OCI-LY7 (cell line): ENCODE data around the gene GPX3. TPM values are rescaled to one million over a fixed set of nuclear protein-coding genes. Genes with fewer than 3 reads are reported as not detected.

ENCODE experiments used
- BruUV-seq: library from RNA; stranded (reverse); fragments of 400-500 nt; replicated peaks from 2 replicates; lab custom pipeline; 2021; lab: Mats Ljungman, UMichigan
- CTCF ChIA-PET: fragments of 300-600 bp; sonication (Branson Sonifier 250); formaldehyde crosslinking; loops from one replicate; lab custom pipeline; 2022; ENCODE audit warnings: antibody characterized with exemption; ENCODE audit not compliant: unreplicated experiment; lab: Charles Lee
- POLR2A ChIA-PET: fragments of 300-600 bp; sonication (Branson Sonifier 250); formaldehyde crosslinking; loops from one replicate; lab custom pipeline; 2022; ENCODE audit warnings: antibody characterized with exemption; lab: Charles Lee
- DNase-seq: peaks from one replicate; pipeline ENCODE4 v3.0.0-alpha.2; 2015; ENCODE audit warnings: low spot score
- H2AFZ ChIP-seq: fragments of 200-600 bp; sonication (generic), shearing (Covaris generic); 2 replicates; pipeline ENCODE4 v1.6.1; 2014; ENCODE audit warnings: mild to moderate bottlenecking, antibody characterized with exemption, low read length, moderate library complexity
- H3K27ac ChIP-seq: fragments of 200-600 bp; sonication (generic); 2 replicates; pipeline ENCODE4 v1.5.1; 2014; ENCODE audit warnings: mixed run types, low read depth, mild to moderate bottlenecking, moderate library complexity, low read length, inconsistent platforms; ENCODE audit not compliant: poor library complexity, severe bottlenecking
- H3K36me3 ChIP-seq: fragments of 200-600 bp; sonication (generic); 2 replicates; pipeline ENCODE4 v1.6.1; 2014; ENCODE audit warnings: mild to moderate bottlenecking, antibody characterized with exemption, low read length, moderate library complexity, mixed read lengths; ENCODE audit not compliant: insufficient read depth
- H3K4me1 ChIP-seq: fragments of 200-600 bp; sonication (generic); 2 replicates; pipeline ENCODE4 v1.5.1; 2014; ENCODE audit warnings: mild to moderate bottlenecking, low read length; ENCODE audit not compliant: insufficient read depth, poor library complexity, severe bottlenecking
- H3K4me2 ChIP-seq: fragments of 200-600 bp; sonication (generic); 2 replicates; pipeline ENCODE4 v1.6.1; 2014; ENCODE audit warnings: mild to moderate bottlenecking, low read length
- H3K4me3 ChIP-seq: fragments of 200-600 bp; sonication (generic); 2 replicates; pipeline ENCODE4 v1.5.1; 2014; ENCODE audit warnings: mild to moderate bottlenecking, low read depth, low read length; ENCODE audit not compliant: poor library complexity, severe bottlenecking
- H3K79me2 ChIP-seq: fragments of 200-600 bp; sonication (generic); 2 replicates; pipeline ENCODE4 v1.6.1; 2016; ENCODE audit warnings: low read depth, mild to moderate bottlenecking, low read length, moderate library complexity, mixed read lengths; ENCODE audit not compliant: insufficient read depth
- H3K9me2 ChIP-seq: fragments of 200-600 bp; sonication (generic); 2 replicates; pipeline ENCODE4 v1.6.1; 2016; ENCODE audit warnings: mild to moderate bottlenecking, low read length, mixed read lengths; ENCODE audit not compliant: insufficient read depth
- H3K9me3 ChIP-seq: fragments of 200-600 bp; sonication (generic); 2 replicates; pipeline ENCODE4 v1.6.1; 2014; ENCODE audit warnings: mild to moderate bottlenecking, mixed run types, low read length, mixed read lengths
- H4K20me1 ChIP-seq: fragments of 200-600 bp; sonication (generic); 2 replicates; pipeline ENCODE4 v1.6.1; 2014; ENCODE audit warnings: mild to moderate bottlenecking, antibody characterized with exemption, low read length, moderate library complexity, mixed read lengths; ENCODE audit not compliant: insufficient read depth
- EZH2phosphoT487 ChIP-seq: fragments of 200-600 bp; sonication (generic); IDR thresholded peaks from 2 replicates; pipeline ENCODE4 v1.6.1; 2018; ENCODE audit warnings: low read depth, borderline replicate concordance, mild to moderate bottlenecking, mixed run types, antibody characterized with exemption, low read length, moderate library complexity, mixed read lengths
- intact Hi-C: fragments of 100-400 bp; cut with micrococcal nuclease; formaldehyde crosslinking; loops from one replicate; pipeline ENCODE4 v1.10.0; 2022; ENCODE audit not compliant: unreplicated experiment
- total RNA-seq, 2 experiments: library from RNA; depleted of rRNA in 1 of 2; stranded (reverse); fragments of >200 nt in 1 of 2; shearing (Covaris generic) in 1 of 2; gene quantifications; 2 replicates each; pipeline ENCODE4 v1.2.3, GENCODE V29; 2014 to 2022
- TF ChIP-seq, protein P1 (sequence below): fragments of 200-600 bp; sonication (generic); conservative IDR thresholded peaks from 2 replicates; pipeline ENCODE4 v1.5.1; 2014; ENCODE audit warnings: mild to moderate bottlenecking, antibody characterized with exemption, low read length, moderate library complexity, mixed read lengths

GPX3 gene
- total RNA-seq, 2 experiments from 2014 or later = not detected

DNA sequence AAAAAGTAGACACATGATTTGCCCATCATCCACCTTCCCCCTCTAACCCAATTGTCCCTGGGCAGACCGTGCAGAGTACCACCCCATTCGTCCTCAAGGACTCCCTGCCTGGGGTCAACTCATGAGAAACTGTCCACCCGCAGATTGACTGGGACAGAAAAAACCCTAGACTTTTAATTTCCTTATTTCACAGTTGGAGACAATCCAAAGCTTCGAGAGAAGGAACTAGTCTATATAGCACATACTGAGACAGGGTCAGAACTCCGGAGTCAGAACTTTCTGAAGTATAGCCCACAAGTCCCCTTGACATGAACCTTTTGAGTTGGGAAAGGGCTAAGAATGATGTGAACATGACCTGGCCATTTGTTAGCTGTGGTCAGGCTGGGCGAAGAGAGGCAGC lies 7.5 kb upstream of the GPX3 start:
- no peaks in the 10 kb centered on the region for H3K79me2 ChIP-seq
- H3K27ac ChIP-seq = no peak overlapping the region
- intact Hi-C loops = no loop called here
- H3K9me3 ChIP-seq = no peaks in the 10 kb centered on the region
- ChIA-PET CTCF (no interaction called here), POLR2A (no interaction called here)
- H3K4me1 ChIP-seq = no peaks in the 10 kb centered on the region
- H3K36me3 ChIP-seq = no peaks in the 10 kb centered on the region
- H3K4me2 ChIP-seq = no peak overlapping the region
- no peak overlapping the region for H2AFZ ChIP-seq
- no peaks in the 10 kb centered on the region for H3K9me2 ChIP-seq
- DNase-seq = no peak
- H4K20me1 ChIP-seq = no peaks in the 10 kb centered on the region
- BruUV-seq = no TSS peak
- no peak overlapping the region for H3K4me3 ChIP-seq
- TF ChIP-seq, protein P1, sequence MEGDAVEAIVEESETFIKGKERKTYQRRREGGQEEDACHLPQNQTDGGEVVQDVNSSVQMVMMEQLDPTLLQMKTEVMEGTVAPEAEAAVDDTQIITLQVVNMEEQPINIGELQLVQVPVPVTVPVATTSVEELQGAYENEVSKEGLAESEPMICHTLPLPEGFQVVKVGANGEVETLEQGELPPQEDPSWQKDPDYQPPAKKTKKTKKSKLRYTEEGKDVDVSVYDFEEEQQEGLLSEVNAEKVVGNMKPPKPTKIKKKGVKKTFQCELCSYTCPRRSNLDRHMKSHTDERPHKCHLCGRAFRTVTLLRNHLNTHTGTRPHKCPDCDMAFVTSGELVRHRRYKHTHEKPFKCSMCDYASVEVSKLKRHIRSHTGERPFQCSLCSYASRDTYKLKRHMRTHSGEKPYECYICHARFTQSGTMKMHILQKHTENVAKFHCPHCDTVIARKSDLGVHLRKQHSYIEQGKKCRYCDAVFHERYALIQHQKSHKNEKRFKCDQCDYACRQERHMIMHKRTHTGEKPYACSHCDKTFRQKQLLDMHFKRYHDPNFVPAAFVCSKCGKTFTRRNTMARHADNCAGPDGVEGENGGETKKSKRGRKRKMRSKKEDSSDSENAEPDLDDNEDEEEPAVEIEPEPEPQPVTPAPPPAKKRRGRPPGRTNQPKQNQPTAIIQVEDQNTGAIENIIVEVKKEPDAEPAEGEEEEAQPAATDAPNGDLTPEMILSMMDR = no peak
- TF ChIP-seq EZH2phosphoT487 = no peak

GRCh38 chr5:151014680-151015343 lies 5.6 kb upstream of the GPX3 start:
- Histone ChIP-seq H3K27ac (no peak overlapping the region), H3K79me2 (no peaks in the 10 kb centered on the region), H3K4me1 (no peaks in the 10 kb centered on the region), H4K20me1 (no peaks in the 10 kb centered on the region), H3K36me3 (no peaks in the 10 kb centered on the region), H3K4me3 (no peak overlapping the region), H2AFZ (no peak overlapping the region), H3K9me3 (no peaks in the 10 kb centered on the region), H3K4me2 (no peak overlapping the region), H3K9me2 (no peaks in the 10 kb centered on the region)
- ChIA-PET POLR2A (interaction anchor here (1.0 to 1.4 kb wide), 2 partner anchors 10 to 264 kb away, joined by 3 to 4 read pairs; no protein-coding TSS in a partner anchor), CTCF (no interaction called here)
- intact Hi-C loops = no loop called here
- no TSS peak for BruUV-seq
- TF ChIP-seq EZH2phosphoT487 = no peak
- TF ChIP-seq, protein P1 = no peak
- no peak for DNase-seq

DNA sequence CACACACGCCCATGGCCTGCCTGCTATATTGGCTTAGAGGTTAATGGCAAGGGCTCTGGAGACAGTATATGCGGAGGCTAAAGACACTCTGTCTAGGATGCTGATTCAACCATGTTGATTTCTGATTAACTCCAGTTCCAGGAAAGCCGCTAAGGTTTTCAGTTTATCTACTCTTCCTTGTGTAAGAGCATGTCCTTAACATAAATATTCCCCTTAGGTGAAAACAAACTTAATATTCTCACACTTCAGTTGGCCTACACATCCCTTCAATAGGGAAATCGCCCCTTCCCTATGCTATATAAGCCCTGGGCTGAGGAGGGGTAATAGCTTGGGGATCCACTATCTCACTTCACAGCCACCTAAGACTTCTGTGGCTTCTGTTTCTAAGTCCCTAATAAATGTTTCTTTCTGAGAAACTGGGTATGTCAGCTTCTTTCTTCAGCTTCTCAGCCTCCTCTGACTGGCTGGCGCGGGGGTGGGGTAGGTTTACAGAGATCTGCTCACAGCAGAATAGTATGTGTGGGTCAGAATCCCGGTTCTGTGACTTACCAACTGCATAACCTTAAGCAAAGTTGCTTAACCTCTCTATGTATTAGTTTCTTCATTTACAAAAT lies 4.3 kb upstream of the GPX3 start:
- no peak for DNase-seq
- no peak overlapping the region for H3K4me2 ChIP-seq
- BruUV-seq = no TSS peak
- no peak overlapping the region for H3K4me3 ChIP-seq
- intact Hi-C loops = no loop called here
- H4K20me1 ChIP-seq = no peaks in the 10 kb centered on the region
- no peaks in the 10 kb centered on the region for H3K9me3 ChIP-seq
- H3K4me1 ChIP-seq = no peaks in the 10 kb centered on the region
- CTCF ChIA-PET = no interaction called here
- no peak overlapping the region for H2AFZ ChIP-seq
- no peaks in the 10 kb centered on the region for H3K36me3 ChIP-seq
- H3K9me2 ChIP-seq = no peaks in the 10 kb centered on the region
- TF ChIP-seq EZH2phosphoT487 = no peak
- TF ChIP-seq, protein P1 = no peak
- no peak overlapping the region for H3K27ac ChIP-seq
- no peaks in the 10 kb centered on the region for H3K79me2 ChIP-seq
- POLR2A ChIA-PET = no interaction called here
